Activated T-helper 1 cell treated with anti-CD3 and anti-CD28 coated beads, Interleukin-2, amount 50 U/mL, for 16 hours (primary cell): Measurements from ENCODE around the gene FMNL2.

ENCODE experiments used
- DNase-seq, 2 donors: peaks; one replicate each; pipeline ENCODE4 v3.0.0-alpha.2; 2020; ENCODE audit warnings: low read depth in 1 of 2, low spot score in 1 of 2

The FMNL2 gene

GRCh38 chr2:152444448-152444847, 109.5 kb downstream of the FMNL2 start:
- DNase-seq: no peak

DNA sequence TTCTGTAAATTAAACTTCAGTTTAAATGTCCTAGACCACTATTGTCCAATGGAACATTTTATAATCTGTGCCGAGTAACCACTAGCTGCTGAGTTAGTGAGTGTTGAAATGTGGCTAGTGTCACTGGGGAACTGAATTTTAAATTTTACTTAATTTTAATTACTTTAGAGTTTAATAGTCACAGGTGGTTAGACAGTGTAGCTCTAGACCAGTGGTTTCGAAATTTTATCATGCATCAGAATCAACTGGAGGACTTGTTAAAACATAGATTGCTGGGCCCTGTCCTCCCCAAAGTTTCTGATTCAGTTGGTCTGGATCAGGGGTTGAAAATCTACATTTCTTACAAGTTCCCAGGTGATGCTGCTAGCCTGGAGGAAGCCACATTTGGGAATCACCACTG, 110.4 kb downstream of the FMNL2 start:
- no peak for DNase-seq

DNA sequence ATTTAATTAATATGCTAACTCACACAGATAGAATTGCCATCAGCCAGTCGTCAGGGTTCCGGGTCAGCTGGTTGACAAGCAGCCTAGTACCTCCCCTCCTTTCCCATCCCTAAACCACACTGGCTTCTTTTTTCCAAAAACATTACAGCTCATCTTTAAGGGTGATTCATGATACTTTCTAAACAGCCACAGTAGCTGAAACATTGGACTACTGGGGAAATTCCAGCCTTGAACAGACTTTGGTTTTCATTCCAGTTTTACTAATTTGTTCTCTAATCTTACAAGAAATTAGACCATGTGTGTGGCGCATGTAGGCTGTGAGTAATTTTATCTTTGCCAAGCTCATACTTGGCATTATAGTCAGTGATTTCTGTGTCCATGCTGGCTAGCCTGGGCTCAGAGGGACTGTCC, 110.8 kb downstream of the FMNL2 start:
- no peak for DNase-seq

- DNase-seq: no peak
Observed at GRCh38 chr2:152446213-152446612, 111.2 kb downstream of the FMNL2 start.

DNA sequence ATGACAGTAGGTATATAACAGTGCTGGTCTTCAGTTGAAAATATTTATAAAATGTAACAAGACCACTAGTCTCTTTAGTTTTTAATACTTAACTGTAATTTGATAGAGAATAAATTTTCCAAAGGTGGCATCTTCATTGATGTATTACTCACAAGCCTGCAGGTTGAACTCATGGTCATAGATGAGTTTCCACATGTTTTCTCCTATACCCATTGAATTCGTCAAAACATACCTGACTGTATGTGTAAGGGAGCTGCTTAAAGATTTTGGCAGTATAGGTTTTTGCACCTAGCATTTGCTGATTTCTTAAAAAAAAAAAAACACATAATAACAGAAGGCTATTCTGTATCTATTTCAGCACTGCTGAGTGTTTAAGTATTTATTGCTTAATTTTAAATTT, 112.9 kb downstream of the FMNL2 start:
- DNase-seq: no peak

DNA sequence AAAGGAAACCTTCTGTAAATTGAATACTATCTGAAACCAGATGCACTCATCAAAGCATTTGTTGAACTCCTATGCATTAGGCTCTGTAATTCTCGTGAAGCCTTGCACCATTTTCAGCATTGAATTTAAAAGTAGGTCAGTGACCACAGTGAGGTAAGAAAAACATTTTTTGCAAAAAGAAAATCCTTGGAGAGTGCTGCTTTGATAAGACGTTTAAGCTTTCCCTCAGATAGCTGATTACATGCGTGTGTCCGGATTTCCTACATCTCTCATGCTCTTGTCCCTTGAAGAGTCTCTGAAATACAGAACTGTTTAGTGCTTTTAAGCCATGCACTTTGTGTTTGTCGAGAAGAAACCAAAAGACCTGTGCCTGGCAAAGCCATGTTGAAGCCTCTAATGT, 113.6 kb downstream of the FMNL2 start:
- no peak for DNase-seq

- DNase-seq: no peak
Observed at GRCh38 chr2:152449578-152449977, 114.6 kb downstream of the FMNL2 start.

DNA sequence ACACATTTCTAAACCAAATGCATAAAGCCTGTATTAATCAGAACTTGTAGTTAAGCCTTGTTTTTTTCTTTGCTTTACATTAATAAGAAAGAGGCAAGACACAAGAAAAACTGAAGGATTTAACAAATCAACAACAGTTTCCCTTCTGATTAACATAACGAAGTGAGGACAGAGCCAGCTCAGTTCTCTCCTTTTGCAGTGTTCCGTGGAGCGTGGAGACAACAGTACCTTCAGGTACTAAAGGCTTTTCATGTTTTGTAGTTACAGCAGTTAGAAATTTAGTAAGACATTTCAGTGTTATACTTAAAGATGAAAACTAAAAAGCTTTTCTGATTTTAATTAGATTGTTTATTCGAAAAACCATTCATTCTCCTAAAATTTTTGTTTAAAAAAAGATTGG, 115.2 kb downstream of the FMNL2 start:
- DNase-seq: no peak

DNA sequence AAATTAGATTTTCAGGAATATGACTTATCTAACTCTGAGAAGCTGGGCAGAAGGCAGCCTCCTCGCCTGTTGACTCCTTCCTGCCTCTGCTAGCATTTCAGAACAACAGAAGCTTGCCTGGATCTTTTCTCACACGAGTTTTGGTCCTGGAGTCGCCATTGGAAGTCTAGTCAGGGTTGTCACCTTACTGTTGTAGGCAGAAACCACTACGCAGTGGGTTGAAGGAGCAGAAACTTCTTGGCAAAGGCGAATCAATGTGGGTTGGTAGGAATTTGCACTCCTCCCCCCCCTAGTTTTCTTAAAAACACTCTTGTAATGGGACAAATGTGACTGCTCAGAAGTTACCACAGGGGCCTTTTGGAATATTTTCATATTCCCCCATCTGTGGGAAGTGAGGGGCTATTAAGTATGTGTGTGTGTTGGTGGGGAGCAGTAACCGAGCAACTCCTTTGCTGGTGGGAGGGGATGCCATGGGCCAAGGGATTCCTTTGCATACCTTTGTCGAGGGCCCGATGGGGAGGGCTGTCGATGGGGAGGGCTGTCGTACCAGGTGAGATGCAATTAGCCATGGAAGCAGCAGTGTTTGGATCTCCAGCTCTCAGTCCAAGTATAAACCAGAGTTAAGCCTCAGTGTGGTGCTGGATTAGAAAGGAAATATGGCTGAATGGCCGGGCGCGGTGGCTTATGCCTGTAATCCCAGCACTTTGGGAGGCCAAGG, 117.4 kb downstream of the FMNL2 start:
- no peak for DNase-seq

GRCh38 chr2:152453129-152453911, 118.3 kb downstream of the FMNL2 start:
- no peak for DNase-seq

- DNase-seq: no peak
Observed at GRCh38 chr2:152454371-152454770, 119.4 kb downstream of the FMNL2 start.

GRCh38 chr2:152454960-152455359, 120.0 kb downstream of the FMNL2 start:
- DNase-seq: no peak

DNA sequence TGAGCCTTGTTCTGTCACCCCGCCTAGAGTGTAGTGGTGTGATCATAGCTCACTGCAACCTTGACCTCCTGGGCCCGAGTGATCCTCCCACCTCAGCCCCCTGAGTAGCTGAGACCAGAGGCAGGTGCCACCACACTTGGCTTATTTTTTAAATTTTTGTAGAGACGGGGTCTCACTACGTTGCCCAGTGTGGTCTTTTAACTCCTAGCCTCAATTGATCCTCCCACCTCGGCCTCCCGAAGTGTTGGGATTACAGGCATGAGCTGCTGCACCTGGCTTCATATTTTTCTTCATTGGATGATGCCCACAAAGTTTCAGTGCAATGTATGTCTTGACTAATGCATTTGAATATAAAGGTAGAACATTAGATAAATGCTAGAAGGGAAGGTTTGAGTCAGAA, 120.8 kb downstream of the FMNL2 start:
- DNase-seq: no peak

DNA sequence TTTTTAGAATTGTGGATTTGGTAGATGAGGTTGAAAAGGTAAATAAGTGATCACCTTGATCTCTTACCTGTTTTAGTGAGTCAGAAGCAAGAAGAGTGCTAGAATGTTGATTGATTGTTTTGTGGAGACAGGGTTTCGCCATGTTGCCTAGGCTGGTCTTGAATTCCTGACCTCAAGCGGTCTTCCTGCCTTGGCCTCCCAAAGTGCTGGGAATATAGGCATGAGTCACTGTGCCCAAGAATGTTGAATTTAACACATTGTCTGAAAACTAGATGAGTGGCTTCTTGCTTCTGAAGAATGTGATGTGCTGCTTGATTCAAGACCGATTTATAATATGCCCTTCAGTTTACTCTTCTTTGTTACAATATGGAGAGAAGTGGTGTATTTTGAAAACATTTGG, 121.3 kb downstream of the FMNL2 start:
- no peak for DNase-seq

DNA sequence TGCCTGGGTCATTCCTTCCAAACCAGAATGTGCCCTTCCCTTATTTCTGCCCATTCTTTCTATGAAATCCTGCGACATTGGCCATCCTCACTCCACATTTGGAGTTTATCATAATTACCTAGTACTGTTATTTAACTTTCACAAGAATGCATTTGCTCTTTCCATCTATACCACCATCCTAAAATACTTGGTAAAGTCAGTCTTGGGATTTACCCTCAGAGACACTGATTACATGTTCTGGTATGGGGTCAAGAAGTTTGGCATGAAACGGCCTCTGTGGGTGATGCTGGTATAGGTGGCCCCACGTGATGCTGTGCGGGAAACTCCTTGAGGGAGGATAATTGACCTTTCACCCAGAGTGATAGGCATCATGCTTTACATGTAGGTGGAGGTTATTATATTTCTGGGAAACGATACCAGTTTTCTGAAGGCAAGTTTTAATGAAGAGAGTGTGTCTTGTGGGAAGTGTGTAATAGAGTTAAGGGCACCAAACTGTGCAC, 123.5 kb downstream of the FMNL2 start:
- no peak for DNase-seq

DNA sequence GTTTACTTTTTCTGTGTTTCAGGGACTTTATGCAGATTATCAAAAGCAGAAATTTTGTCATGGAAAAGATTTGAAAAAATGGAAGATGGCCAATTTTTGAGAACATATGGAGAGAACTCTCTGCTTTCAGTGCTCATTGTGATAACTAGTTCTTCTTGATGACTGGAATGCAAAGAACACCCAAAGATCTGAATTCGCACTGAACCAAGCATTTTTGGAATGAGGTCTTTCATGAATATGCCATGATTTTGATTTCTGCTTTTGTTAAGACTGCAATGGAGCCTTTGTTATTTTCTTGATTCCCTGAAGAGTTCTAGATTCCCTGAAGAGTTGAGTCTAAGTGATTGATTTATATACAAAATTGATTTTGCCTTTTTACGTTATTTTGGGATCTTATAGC, 124.1 kb downstream of the FMNL2 start:
- no peak for DNase-seq

DNA sequence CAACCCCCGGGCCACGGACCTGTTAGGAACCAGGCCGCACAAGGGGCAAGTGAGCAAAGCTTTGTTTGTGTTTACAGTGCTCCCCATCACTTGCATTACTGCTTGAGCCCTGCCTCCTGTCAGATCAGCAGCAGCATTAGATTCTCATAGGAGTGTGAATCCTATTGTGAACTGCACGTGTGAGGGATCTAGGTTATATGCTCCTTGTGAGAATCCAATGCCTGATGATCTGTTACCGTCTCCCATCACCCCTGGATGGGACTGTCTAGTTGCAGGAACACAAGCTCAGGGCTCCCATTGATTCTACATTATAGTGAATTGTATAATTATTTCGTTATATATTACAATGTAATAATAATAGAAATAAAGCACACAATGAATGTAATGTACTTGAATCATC, 125.6 kb downstream of the FMNL2 start:
- no peak for DNase-seq

GRCh38 chr2:152462120-152462519, 127.1 kb downstream of the FMNL2 start:
- no peak for DNase-seq

GRCh38 chr2:152462779-152463178, 127.8 kb downstream of the FMNL2 start:
- DNase-seq: no peak

DNA sequence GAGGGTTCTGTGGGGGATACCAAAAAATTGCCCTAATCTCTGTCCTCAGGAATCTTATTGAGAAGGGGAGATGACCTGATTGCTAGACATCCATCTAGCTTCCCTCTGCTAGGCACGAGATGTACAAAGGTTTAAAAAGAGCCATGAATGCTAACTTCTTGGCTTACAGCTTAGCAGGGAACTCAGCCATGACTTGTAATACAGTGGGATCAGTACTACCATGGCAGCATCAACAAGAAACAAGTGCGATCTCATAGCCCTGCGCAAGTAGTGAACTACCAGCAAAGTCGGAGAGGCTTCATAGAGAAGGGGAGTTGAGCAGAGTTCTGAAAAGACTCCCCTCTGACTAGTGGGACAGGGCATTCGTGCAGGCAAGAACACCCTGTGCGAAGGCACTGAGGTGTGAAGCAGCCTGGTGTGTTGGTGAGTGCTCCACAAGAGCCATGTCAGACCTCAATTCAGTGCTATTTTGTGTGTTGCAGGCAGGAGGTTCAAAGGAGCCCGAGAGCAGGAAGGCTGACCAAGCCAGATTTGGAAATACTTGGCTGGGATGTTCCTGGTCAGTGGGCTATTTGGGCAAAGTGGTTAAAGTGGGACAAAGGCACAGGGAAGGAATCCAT, 130.0 kb downstream of the FMNL2 start:
- no peak for DNase-seq

- DNase-seq: no peak
Observed at GRCh38 chr2:152465541-152465940, 130.6 kb downstream of the FMNL2 start.

GRCh38 chr2:152466041-152466440, 131.1 kb downstream of the FMNL2 start:
- DNase-seq: no peak
